Activated T-cell treated with anti-CD3 and anti-CD28 coated beads, Interleukin-2, amount 50 U/mL, for 48 hours (primary cell): Measurements from ENCODE around the gene WWOX.

Experiments used
- DNase-seq, 2 experiments: peaks; one replicate each; pipeline ENCODE4 v3.0.0-alpha.2; 2020

Gene WWOX

GRCh38 chr16:78198288-78198687, 98.8 kb downstream of the WWOX start:
- DNase-seq, result no peak

GRCh38 chr16:78199325-78200022, 100.0 kb downstream of the WWOX start:
- DNase-seq, result no peak

- DNase-seq, result no peak
Measured at GRCh38 chr16:78200023-78200389, 100.6 kb downstream of the WWOX start.

GRCh38 chr16:78200623-78201096, 101.2 kb downstream of the WWOX start:
- DNase-seq, result no peak

GRCh38 chr16:78205506-78205905, 106.1 kb downstream of the WWOX start:
- DNase-seq, result no peak

- DNase-seq, result no peak
Measured at GRCh38 chr16:78206623-78207223, 107.3 kb downstream of the WWOX start.

GRCh38 chr16:78209951-78210661, 110.7 kb downstream of the WWOX start:
- DNase-seq, result no peak

- DNase-seq, result no peak
Measured at GRCh38 chr16:78211020-78211599, 111.7 kb downstream of the WWOX start.

- DNase-seq, result no peak
Measured at GRCh38 chr16:78211946-78212345, 112.5 kb downstream of the WWOX start.

- DNase-seq, result no peak
Measured at GRCh38 chr16:78212674-78213073, 113.2 kb downstream of the WWOX start.

- no peak for DNase-seq
Measured at GRCh38 chr16:78213751-78214150, 114.3 kb downstream of the WWOX start.

- no peak for DNase-seq
Measured at GRCh38 chr16:78215222-78215621, 115.8 kb downstream of the WWOX start.

GRCh38 chr16:78216166-78216745, 116.8 kb downstream of the WWOX start:
- DNase-seq, result no peak

GRCh38 chr16:78217276-78217675, 117.8 kb downstream of the WWOX start:
- DNase-seq, result no peak

GRCh38 chr16:78218279-78218678, 118.8 kb downstream of the WWOX start:
- DNase-seq, result no peak

GRCh38 chr16:78218856-78219651, 119.6 kb downstream of the WWOX start:
- no peak for DNase-seq

- no peak for DNase-seq
Measured at GRCh38 chr16:78220571-78220970, 121.1 kb downstream of the WWOX start.

- DNase-seq, result no peak
Measured at GRCh38 chr16:78221892-78222291, 122.4 kb downstream of the WWOX start.

- DNase-seq, result no peak
Measured at GRCh38 chr16:78224342-78224741, 124.9 kb downstream of the WWOX start.

- DNase-seq, result no peak
Measured at GRCh38 chr16:78225919-78226318, 126.5 kb downstream of the WWOX start.

- DNase-seq, result no peak
Measured at GRCh38 chr16:78227855-78228254, 128.4 kb downstream of the WWOX start.

- no peak for DNase-seq
Measured at GRCh38 chr16:78228704-78229103, 129.2 kb downstream of the WWOX start.

- DNase-seq, result no peak
Measured at GRCh38 chr16:78230832-78231231, 131.4 kb downstream of the WWOX start.
